Fibroblast of lung (primary cell): Measurements from ENCODE around the gene EDN2. TPM values are rescaled to one million over a fixed set of nuclear protein-coding genes. Genes with fewer than 3 reads are reported as not detected.

Experiments used
- DNase-seq, 2 donors: peaks; one replicate each; pipeline versions ENCODE4 v3.0.0 to v3.0.0-alpha.2; 2010; ENCODE audit warnings: low read depth in 2 of 2
- H2AFZ ChIP-seq: 2 replicates; pipeline ENCODE4 v1.5.1; 2012; ENCODE audit warnings: low read length, control low read depth, inconsistent platforms
- H3K27ac ChIP-seq: 2 replicates; pipeline ENCODE4 v1.5.1; 2011; ENCODE audit warnings: low read length, control low read depth; ENCODE audit not compliant: insufficient read depth
- H3K27me3 ChIP-seq: 2 replicates; pipeline ENCODE4 v1.5.1; 2011; ENCODE audit warnings: mild to moderate bottlenecking, low read length; ENCODE audit not compliant: control insufficient read depth, insufficient read depth
- H3K36me3 ChIP-seq: 2 replicates; pipeline ENCODE4 v1.5.1; 2011; ENCODE audit warnings: low read length; ENCODE audit not compliant: control insufficient read depth, insufficient read depth
- H3K4me1 ChIP-seq: 2 replicates; pipeline ENCODE4 v1.5.1; 2011; ENCODE audit warnings: low read length; ENCODE audit not compliant: control insufficient read depth, insufficient read depth; ENCODE audit errors: extremely low read depth
- H3K4me2 ChIP-seq: 2 replicates; pipeline ENCODE4 v1.5.1; 2011; ENCODE audit warnings: low read length, control low read depth; ENCODE audit not compliant: insufficient read depth; ENCODE audit errors: extremely low read depth
- H3K4me3 ChIP-seq, 4 experiments: fragments of 200-600 bp in 1 of 4; sonication (generic) in 1 of 4; replicated peaks in 1 of 4; 2 replicates each; pipeline ENCODE4 v1.5.1; 2011 to 2016; ENCODE audit warnings: low read length in 4 of 4, low read depth in 3 of 4, mild to moderate bottlenecking in 3 of 4, control low read depth in 2 of 4, inconsistent platforms in 1 of 4, mixed read lengths in 1 of 4; ENCODE audit not compliant: insufficient read depth in 1 of 4; ENCODE audit errors: control extremely low read depth in 1 of 4
- H3K79me2 ChIP-seq: 2 replicates; pipeline ENCODE4 v1.5.1; 2012; ENCODE audit warnings: mild to moderate bottlenecking, low read length, inconsistent platforms; ENCODE audit not compliant: control insufficient read depth, insufficient read depth
- H3K9ac ChIP-seq: 2 replicates; pipeline ENCODE4 v1.5.1; 2011; ENCODE audit warnings: mild to moderate bottlenecking, low read length, control low read depth; ENCODE audit not compliant: insufficient read depth
- H3K9me3 ChIP-seq: 2 replicates; pipeline ENCODE4 v1.5.1; 2012; ENCODE audit warnings: low read depth, low read length; ENCODE audit not compliant: control insufficient read depth, insufficient read depth
- H4K20me1 ChIP-seq: 2 replicates; pipeline ENCODE4 v1.5.1; 2011; ENCODE audit warnings: low read length; ENCODE audit not compliant: control insufficient read depth, insufficient read depth; ENCODE audit errors: extremely low read depth
- EZH2 ChIP-seq: IDR thresholded peaks from 2 replicates; pipeline ENCODE4 v1.5.1; 2012; ENCODE audit warnings: low read length, control low read depth, mild to moderate bottlenecking; ENCODE audit errors: missing control alignments
- polyA plus RNA-seq, 2 donors: library from polyadenylated mRNA; depleted of rRNA in 1 of 2; stranded (reverse) in 1 of 2; unstranded in 1 of 2; fragments of >200 nt; gene quantifications; 2 replicates each; pipeline ENCODE4 v1.2.1, GENCODE V29; 2011 to 2012; ENCODE audit warnings: missing spikeins in 1 of 2
- total RNA-seq: library from RNA; depleted of rRNA; stranded (reverse); fragments of >200 nt; gene quantifications from 2 replicates; pipeline ENCODE4 v1.2.1, GENCODE V29; 2014
- TF ChIP-seq, protein P1 (sequence below), 2 donors: IDR thresholded peaks in 1 of 2; conservative IDR thresholded peaks in 1 of 2; 1 replicate in 1 of 2; 2 replicates in 1 of 2; pipeline ENCODE4 v1.5.1; 2011 to 2012; ENCODE audit warnings: low read length in 2 of 2, control low read depth in 1 of 2, inconsistent platforms in 1 of 2, low read depth in 1 of 2, mild to moderate bottlenecking in 1 of 2

EDN2 gene
- total and polyA plus RNA-seq, 2 donors (not counting 1 experiment from before 2014, with no cell fraction given), result not detected

DNA sequence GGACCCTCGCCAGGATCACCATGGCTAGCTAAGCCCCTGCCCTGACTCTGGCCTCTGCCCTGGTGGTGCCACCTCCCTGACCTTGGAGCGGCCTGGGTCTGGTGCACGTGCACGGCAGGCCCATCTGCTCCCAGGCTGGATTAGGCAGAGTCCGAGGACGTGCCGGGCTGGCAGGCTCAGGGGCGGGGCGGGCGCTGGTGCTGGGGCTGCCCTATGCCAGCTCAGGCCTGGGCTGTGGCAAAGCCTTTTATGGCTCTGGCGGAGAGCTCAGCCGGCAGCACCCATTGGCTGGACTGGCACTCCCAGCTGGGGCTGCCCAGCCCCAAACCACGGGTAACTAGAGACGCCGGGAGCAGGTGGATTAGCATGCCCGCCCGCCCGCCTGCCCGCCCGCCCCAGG is 17.1 kb upstream of the EDN2 start:
- no peak overlapping the region for H3K4me2 ChIP-seq
- TF ChIP-seq, protein P1, sequence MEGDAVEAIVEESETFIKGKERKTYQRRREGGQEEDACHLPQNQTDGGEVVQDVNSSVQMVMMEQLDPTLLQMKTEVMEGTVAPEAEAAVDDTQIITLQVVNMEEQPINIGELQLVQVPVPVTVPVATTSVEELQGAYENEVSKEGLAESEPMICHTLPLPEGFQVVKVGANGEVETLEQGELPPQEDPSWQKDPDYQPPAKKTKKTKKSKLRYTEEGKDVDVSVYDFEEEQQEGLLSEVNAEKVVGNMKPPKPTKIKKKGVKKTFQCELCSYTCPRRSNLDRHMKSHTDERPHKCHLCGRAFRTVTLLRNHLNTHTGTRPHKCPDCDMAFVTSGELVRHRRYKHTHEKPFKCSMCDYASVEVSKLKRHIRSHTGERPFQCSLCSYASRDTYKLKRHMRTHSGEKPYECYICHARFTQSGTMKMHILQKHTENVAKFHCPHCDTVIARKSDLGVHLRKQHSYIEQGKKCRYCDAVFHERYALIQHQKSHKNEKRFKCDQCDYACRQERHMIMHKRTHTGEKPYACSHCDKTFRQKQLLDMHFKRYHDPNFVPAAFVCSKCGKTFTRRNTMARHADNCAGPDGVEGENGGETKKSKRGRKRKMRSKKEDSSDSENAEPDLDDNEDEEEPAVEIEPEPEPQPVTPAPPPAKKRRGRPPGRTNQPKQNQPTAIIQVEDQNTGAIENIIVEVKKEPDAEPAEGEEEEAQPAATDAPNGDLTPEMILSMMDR (conservative IDR thresholded peaks at IDR 0.05 in 1 of 2, IDR thresholded peaks at IDR 0.05 in 1 of 2; ENCODE audit: low read depth in 1 of 2, low read length in 2 of 2), result no peak
- no peak for TF ChIP-seq EZH2
- no peaks in the 10 kb centered on the region for H4K20me1 ChIP-seq
- H3K4me3 ChIP-seq, result no peak overlapping the region
- no peaks in the 10 kb centered on the region for H3K36me3 ChIP-seq
- no peaks in the 10 kb centered on the region for H3K79me2 ChIP-seq
- no peak overlapping the region for H3K9ac ChIP-seq
- no peak overlapping the region for H2AFZ ChIP-seq
- no peak overlapping the region for H3K27ac ChIP-seq
- H3K4me1 ChIP-seq, result no peaks in the 10 kb centered on the region
- H3K9me3 ChIP-seq, result no peaks in the 10 kb centered on the region
- DNase-seq, result no peak
- H3K27me3 ChIP-seq, result no peaks in the 10 kb centered on the region

DNA sequence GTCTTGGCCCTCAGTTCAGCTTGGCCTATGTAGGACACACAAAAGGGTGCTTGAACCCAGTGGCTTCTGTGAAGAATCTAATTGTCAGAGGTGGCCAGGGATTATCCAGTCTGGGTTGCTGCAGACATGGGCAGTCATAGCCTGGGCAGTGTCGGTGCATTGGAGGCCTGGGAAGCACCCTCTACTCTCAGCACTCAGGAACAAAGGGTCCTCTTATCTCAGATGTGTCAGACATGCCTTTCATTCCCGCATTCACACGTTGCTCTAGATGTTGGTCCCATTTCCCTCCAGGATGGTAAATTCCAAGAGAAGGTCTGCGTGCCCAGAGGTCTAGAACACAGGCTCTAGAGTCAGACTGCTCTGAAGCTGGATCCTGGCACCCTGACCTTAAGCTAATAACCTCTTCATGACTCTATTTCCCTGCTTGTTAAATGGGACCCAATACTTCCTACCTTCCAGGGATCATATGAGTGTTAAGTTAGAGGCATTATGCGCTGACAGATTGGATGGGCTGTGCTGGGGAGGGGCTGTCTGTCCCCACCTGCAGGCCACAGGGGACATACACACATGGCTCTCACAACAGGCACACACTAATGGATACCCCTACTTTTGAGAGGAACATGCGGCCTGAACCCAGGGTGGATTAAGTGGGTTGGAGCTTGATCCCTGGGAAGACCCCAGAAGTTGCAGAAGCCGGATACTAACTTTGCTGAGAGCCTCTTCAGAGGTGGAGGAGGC is 16.5 kb upstream of the EDN2 start:
- H4K20me1 ChIP-seq, result no peaks in the 10 kb centered on the region
- DNase-seq, result peak in 1 of 2 donors; percentile 76
- H3K9me3 ChIP-seq, result no peaks in the 10 kb centered on the region
- H3K27ac ChIP-seq, result no peak overlapping the region
- no peak overlapping the region for H3K4me2 ChIP-seq
- TF ChIP-seq EZH2, result no peak
- TF ChIP-seq, protein P1 (conservative IDR thresholded peaks at IDR 0.05 in 1 of 2, IDR thresholded peaks at IDR 0.05 in 1 of 2; ENCODE audit: low read depth in 1 of 2, low read length in 2 of 2), result no peak
- H2AFZ ChIP-seq, result no peak overlapping the region
- no peaks in the 10 kb centered on the region for H3K36me3 ChIP-seq
- no peak overlapping the region for H3K4me3 ChIP-seq
- no peak overlapping the region for H3K9ac ChIP-seq
- no peaks in the 10 kb centered on the region for H3K27me3 ChIP-seq
- H3K4me1 ChIP-seq, result peaks cover 3% of the 10 kb centered on the region
- H3K79me2 ChIP-seq, result no peaks in the 10 kb centered on the region

DNA sequence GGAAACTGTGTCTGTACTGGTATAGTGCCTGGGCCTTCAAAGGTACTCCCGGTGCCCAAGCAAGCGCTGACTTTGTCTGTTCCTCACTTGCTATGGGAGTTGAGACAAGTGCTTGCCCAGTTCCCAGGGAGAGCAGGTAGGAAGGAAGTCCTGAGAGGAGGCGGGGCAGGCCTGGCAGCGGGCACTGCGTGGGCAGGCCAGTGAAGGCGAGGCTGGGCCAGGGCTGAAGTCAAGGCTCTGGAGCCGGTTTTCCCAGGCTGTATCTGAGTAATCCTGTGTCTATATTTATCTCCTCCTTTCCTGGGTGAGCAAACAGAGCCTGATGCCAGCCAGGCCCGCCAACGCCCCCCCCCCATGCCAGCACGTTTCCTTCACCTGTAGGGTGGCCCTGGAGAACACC is 15.9 kb upstream of the EDN2 start:
- no peaks in the 10 kb centered on the region for H3K36me3 ChIP-seq
- H3K4me1 ChIP-seq, result peaks cover 6% of the 10 kb centered on the region
- no peaks in the 10 kb centered on the region for H4K20me1 ChIP-seq
- no peaks in the 10 kb centered on the region for H3K79me2 ChIP-seq
- no peak overlapping the region for H3K9ac ChIP-seq
- TF ChIP-seq EZH2, result no peak
- TF ChIP-seq, protein P1 (conservative IDR thresholded peaks at IDR 0.05 in 1 of 2, IDR thresholded peaks at IDR 0.05 in 1 of 2; ENCODE audit: low read depth in 1 of 2, low read length in 2 of 2), result no peak
- DNase-seq, result peak in 1 of 2 donors; percentile 52
- H2AFZ ChIP-seq, result no peak overlapping the region
- no peak overlapping the region for H3K27ac ChIP-seq
- H3K4me3 ChIP-seq, result no peak overlapping the region
- no peak overlapping the region for H3K4me2 ChIP-seq
- no peaks in the 10 kb centered on the region for H3K27me3 ChIP-seq
- H3K9me3 ChIP-seq, result no peaks in the 10 kb centered on the region
